Brain microvascular endothelial cell (primary cell): ENCODE data around the gene C11orf16.

Experiments
- DNase-seq: peaks from one replicate; pipeline ENCODE4 v3.0.0-alpha.2; 2020
- H3K27ac ChIP-seq: fragments of 250-450 bp; sonication (Bioruptor Pico); 2 replicates; pipeline ENCODE4 v1.5.1; 2020; ENCODE audit warnings: mild to moderate bottlenecking, moderate library complexity
- H3K27me3 ChIP-seq: fragments of 250-450 bp; sonication (Bioruptor Pico); replicated peaks from 2 replicates; pipeline ENCODE4 v1.5.1; 2020; ENCODE audit warnings: mild to moderate bottlenecking
- H3K36me3 ChIP-seq: fragments of 250-450 bp; sonication (Bioruptor Pico); replicated peaks from 2 replicates; pipeline ENCODE4 v1.5.1; 2020; ENCODE audit warnings: mild to moderate bottlenecking
- H3K4me3 ChIP-seq: 2 replicates; pipeline ENCODE4 v1.5.1; 2011; ENCODE audit warnings: low read depth, mild to moderate bottlenecking, control low read depth, low read length, moderate library complexity
- in situ Hi-C: cut with HindIII; loops from 2 replicates; pipeline ENCODE4 v1.10.0; 2017; ENCODE audit warnings: low sequenced_read_pairs, low pct_ligation_motif_present
- TF ChIP-seq, protein P1 (sequence below): IDR thresholded peaks from 2 replicates; pipeline ENCODE4 v1.5.1; 2011; ENCODE audit warnings: low read depth, mild to moderate bottlenecking, moderate library complexity, low read length, control low read depth, inconsistent platforms; ENCODE audit errors: missing control alignments

The C11orf16 gene

DNA sequence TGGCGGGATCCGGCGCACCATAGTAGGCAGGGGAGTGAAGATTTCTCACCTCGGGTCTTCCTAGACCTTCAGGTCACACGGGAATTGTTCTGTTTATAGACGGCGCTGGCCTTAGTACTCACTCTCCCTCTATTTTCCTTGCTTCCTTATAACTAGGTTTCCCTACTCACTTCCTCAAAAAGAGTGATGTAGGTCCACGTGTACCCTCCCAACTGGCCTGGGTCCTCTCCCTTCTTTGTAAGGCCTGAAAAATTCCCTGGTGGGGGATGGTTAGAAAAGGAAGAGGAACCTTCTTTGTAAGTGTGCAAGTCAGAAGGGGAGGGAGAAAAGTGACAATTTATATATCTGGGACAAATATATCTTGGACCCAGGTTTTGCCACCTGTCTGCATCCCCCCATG lies 34.4 kb upstream of the C11orf16 start:
- TF ChIP-seq, protein P1, sequence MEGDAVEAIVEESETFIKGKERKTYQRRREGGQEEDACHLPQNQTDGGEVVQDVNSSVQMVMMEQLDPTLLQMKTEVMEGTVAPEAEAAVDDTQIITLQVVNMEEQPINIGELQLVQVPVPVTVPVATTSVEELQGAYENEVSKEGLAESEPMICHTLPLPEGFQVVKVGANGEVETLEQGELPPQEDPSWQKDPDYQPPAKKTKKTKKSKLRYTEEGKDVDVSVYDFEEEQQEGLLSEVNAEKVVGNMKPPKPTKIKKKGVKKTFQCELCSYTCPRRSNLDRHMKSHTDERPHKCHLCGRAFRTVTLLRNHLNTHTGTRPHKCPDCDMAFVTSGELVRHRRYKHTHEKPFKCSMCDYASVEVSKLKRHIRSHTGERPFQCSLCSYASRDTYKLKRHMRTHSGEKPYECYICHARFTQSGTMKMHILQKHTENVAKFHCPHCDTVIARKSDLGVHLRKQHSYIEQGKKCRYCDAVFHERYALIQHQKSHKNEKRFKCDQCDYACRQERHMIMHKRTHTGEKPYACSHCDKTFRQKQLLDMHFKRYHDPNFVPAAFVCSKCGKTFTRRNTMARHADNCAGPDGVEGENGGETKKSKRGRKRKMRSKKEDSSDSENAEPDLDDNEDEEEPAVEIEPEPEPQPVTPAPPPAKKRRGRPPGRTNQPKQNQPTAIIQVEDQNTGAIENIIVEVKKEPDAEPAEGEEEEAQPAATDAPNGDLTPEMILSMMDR = no peak
- no peaks in the 10 kb centered on the region for H3K27me3 ChIP-seq
- in situ Hi-C loops = no loop called here

DNA sequence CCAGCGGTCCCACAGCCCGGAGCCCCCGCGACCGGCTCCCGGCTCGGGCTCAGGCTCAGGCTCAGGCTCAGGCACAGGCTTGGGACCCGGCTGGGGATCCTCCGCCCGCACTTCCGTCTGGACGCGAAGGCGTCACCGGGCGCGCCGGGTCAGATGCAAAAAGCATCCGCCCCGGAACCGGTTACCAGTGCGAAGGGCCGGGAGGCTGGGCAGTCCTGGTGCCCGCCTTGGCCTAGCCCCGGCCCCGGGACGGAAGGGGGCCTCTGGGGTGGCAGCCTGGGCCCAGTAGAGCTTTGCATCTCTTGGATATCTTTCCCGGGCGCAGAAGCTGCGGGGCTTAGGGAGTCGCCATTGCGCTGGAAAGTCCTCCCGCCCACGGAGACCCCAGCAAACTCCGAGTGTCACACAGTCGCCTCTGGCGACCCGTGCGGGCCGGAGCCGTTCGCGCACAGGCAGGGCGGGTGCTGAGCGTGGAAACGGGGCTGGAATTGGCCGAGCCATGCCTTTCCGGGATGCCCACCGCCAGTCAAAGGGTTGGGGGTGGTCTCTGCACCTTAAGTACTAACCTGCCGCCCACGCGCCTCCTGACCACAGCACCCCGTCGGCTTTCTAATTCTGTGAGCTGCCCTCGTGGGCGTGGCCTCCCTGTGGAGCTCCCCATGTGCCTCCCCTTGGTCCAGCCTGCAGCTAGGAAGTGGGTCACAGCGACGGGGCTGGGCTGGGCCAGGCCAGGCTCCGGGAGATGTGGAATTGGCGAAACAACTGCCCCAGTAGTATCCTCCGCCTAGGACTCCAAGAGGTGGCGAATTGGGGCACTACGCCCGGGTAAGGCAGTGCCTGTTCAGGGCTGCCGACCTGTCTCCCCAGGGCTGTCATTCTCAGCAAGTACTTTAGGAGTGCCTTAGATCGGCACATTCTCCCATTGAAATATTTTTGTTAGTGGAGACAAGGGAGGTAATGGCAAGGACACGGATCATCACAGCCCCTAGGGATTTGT lies 31.9 kb upstream of the C11orf16 start, which contains the start of gene TMEM9B:
Gene TMEM9B (minus strand): TSS at position 119 of the 997 bp plus-strand sequence. CDS start 129 bp downstream, outside the sequence.
- in situ Hi-C loops = no loop called here
- TF ChIP-seq, protein P1 = no peak
- H3K4me3 ChIP-seq = peak within 1 kb of the TSS; percentile 90
- no peaks in the 10 kb centered on the region for H3K27me3 ChIP-seq
- DNase-seq = peak; percentile 70
- no peaks in the 10 kb centered on the region for H3K36me3 ChIP-seq
- peak within 1 kb of the TSS; percentile 80 for H3K27ac ChIP-seq

More for the DNA sequence above, 34.4 kb upstream of the C11orf16 start:
- Histone ChIP-seq H3K36me3 (no peaks in the 10 kb centered on the region), H3K4me3 (no peak overlapping the region), H3K27ac (no peak overlapping the region)
- no peak for DNase-seq

DNA sequence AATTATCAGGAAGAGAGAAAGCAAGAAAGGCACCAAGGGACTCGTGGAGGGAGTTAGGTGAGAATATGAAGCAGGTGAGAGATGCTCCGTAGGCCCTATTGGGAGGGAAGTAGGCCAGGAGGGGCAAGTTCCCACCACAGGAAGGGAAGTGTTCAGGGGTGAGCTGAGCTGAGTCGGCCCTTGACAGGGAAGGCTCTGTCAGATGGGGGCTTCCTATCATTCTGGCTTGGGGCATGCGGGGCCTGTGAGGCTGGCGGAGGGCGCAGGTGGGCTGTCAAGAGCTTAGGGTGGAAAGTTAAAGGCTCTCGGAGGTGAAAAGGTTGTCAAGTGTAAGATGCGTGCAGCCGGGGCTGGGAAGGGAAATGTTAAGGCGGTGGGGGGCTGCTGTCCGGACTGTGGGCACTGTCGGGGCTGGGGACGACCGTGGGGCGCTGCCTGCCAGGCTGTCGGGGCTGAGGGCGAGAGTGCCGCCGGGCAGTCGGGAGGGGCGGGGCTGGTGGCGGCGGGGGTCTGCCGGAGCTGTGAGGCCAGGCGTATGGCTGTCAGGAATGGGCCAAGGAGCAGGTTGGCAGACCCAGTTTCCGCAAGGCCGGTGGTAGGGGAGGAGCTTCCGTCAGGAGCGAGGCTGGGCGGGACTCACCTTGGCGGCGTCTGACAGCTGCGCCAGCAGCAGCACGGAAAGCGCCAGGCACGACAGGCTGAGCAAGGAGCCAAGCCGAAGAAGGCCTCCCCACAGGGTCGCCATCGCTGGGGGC lies 31.0 kb upstream of the C11orf16 start:
- Histone ChIP-seq H3K36me3 (no peaks in the 10 kb centered on the region), H3K27me3 (no peaks in the 10 kb centered on the region), H3K27ac (peak overlapping the region; percentile 80), H3K4me3 (peak overlapping the region; percentile 90)
- in situ Hi-C loops = no loop called here
- TF ChIP-seq, protein P1 = no peak
- DNase-seq = no peak

DNA sequence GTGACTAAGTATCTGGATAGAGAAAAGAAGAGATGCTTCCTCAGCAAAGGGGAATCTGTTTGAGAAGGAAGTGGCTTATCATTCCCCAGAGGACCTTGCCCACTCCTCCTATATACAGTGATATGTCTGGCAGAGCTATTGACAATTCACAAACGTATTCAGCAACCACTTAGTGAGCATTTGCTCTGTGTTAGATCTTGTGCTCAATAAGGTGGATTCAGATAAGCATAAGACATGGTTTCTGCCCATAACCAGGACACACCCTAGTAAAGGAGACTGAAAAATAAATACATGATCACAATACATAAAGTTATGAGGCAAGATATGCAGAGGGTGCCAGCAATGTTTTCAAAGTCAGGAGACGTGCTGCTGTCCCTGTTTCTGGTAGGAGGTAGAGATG lies 30.1 kb upstream of the C11orf16 start:
- DNase-seq = no peak
- Histone ChIP-seq H3K36me3 (no peaks in the 10 kb centered on the region), H3K4me3 (no peak overlapping the region), H3K27me3 (no peaks in the 10 kb centered on the region), H3K27ac (no peak overlapping the region)
- in situ Hi-C loops = no loop called here
- TF ChIP-seq, protein P1 = no peak

DNA sequence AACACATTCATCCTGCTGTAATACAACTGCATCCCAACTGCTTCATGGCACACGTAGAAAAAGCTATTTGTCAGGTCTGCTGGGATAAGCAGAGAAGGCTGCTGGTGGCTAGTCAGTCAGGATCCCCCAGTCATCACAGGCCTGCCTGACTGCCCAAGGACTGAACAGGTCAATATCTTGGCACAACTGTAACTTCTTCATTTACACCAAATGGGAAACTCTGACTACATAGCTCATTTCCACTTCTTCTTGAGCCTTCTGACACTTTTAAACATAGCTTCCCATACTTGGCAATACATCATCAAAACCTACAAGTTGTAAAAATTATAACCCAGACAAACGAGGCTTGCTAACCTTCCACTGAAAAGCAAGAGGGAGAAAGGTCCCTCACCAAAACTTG lies 28.7 kb upstream of the C11orf16 start:
- Histone ChIP-seq H3K27ac (no peak overlapping the region), H3K4me3 (no peak overlapping the region), H3K36me3 (no peaks in the 10 kb centered on the region), H3K27me3 (no peaks in the 10 kb centered on the region)
- in situ Hi-C loops = no loop called here
- TF ChIP-seq, protein P1 = no peak
- no peak for DNase-seq
